Glutamatergic neuron (in vitro differentiated cells): ENCODE results near the gene TMEM127. TPM values are rescaled to one million over a fixed set of nuclear protein-coding genes. Genes with fewer than 3 reads are reported as not detected.

Source experiments
- DNase-seq: peaks from one replicate; pipeline ENCODE4 v3.0.0; 2022
- H3K27ac Mint-ChIP-seq: one replicate; pipeline ENCODE4 v1.8.0; 2020; ENCODE audit warnings: mild to moderate bottlenecking, mixed read lengths, inconsistent platforms; ENCODE audit not compliant: unreplicated experiment
- H3K27me3 Mint-ChIP-seq: one replicate; pipeline ENCODE4 v1.8.0; 2020; ENCODE audit warnings: mild to moderate bottlenecking, moderate library complexity, mixed read lengths, inconsistent platforms; ENCODE audit not compliant: unreplicated experiment
- H3K36me3 Mint-ChIP-seq: one replicate; pipeline ENCODE4 v1.8.0; 2020; ENCODE audit warnings: mild to moderate bottlenecking, mixed read lengths, inconsistent platforms; ENCODE audit not compliant: unreplicated experiment
- H3K4me1 Mint-ChIP-seq: one replicate; pipeline ENCODE4 v1.8.0; 2020; ENCODE audit warnings: mild to moderate bottlenecking, low read depth, mixed read lengths, inconsistent platforms; ENCODE audit not compliant: unreplicated experiment
- H3K4me3 Mint-ChIP-seq: one replicate; pipeline ENCODE4 v1.8.0; 2020; ENCODE audit warnings: mild to moderate bottlenecking, mixed read lengths, inconsistent platforms; ENCODE audit not compliant: unreplicated experiment
- H3K9me3 Mint-ChIP-seq: one replicate; pipeline ENCODE4 v1.8.0; 2020; ENCODE audit warnings: mild to moderate bottlenecking, moderate library complexity, mixed read lengths, inconsistent platforms; ENCODE audit not compliant: unreplicated experiment
- CTCF ChIP-seq: fragments of 200-600 bp; sonication (generic); IDR thresholded peaks from one replicate; pipeline ENCODE4 v1.5.0; 2021; ENCODE audit not compliant: partially characterized antibody, unreplicated experiment
- total RNA-seq: library from RNA; stranded (reverse); fragmentation: NEBNext Ultra II Directional; extraction: Animal tissue kit (Norgen Biotek cat#: 25700); gene quantifications from one replicate; pipeline ENCODE4 v1.2.1, GENCODE V29; 2021; ENCODE audit not compliant: unreplicated experiment

TMEM127 gene
- total RNA-seq, 1 donor from 2014 or later, result 32.5 TPM

GRCh38 chr2:96264086-96264485, 1.7 kb downstream of the TMEM127 start:
- Mint-ChIP-seq H3K9me3 (peaks cover 12% of the 10 kb centered on the region), H3K27ac (no peak overlapping the region), H3K4me3 (peak overlapping the region; percentile 93), H3K4me1 (peaks cover 26% of the 10 kb centered on the region), H3K27me3 (peaks cover 9% of the 10 kb centered on the region), H3K36me3 (no peaks in the 10 kb centered on the region)
- no peak for DNase-seq
- no peak for TF ChIP-seq CTCF

- Mint-ChIP-seq H3K9me3 (peaks cover 15% of the 10 kb centered on the region), H3K4me3 (no peak overlapping the region), H3K36me3 (no peaks in the 10 kb centered on the region), H3K4me1 (peaks cover 37% of the 10 kb centered on the region), H3K27ac (peak overlapping the region; percentile 44), H3K27me3 (peaks cover 10% of the 10 kb centered on the region)
- TF ChIP-seq CTCF, result no peak
- DNase-seq, result no peak
Observed at GRCh38 chr2:96262306-96262705, 3.5 kb downstream of the TMEM127 start.

GRCh38 chr2:96261328-96262003, 4.3 kb downstream of the TMEM127 start:
- Mint-ChIP-seq H3K4me3 (no peak overlapping the region), H3K4me1 (peaks cover 37% of the 10 kb centered on the region), H3K27ac (no peak overlapping the region), H3K9me3 (peaks cover 15% of the 10 kb centered on the region), H3K27me3 (peaks cover 10% of the 10 kb centered on the region), H3K36me3 (no peaks in the 10 kb centered on the region)
- TF ChIP-seq CTCF, result no peak
- DNase-seq, result no peak

- Mint-ChIP-seq H3K36me3 (no peaks in the 10 kb centered on the region), H3K27ac (peak overlapping the region; percentile 71), H3K4me1 (peaks cover 37% of the 10 kb centered on the region), H3K4me3 (peak overlapping the region; percentile 72), H3K27me3 (peaks cover 10% of the 10 kb centered on the region), H3K9me3 (peaks cover 15% of the 10 kb centered on the region)
- no peak for TF ChIP-seq CTCF
- peak; percentile 55 for DNase-seq
Observed at GRCh38 chr2:96260387-96261260, 5.2 kb downstream of the TMEM127 start.

GRCh38 chr2:96259497-96259921, 6.3 kb downstream of the TMEM127 start:
- DNase-seq, result peak; percentile 32
- no peak for TF ChIP-seq CTCF
- Mint-ChIP-seq H3K4me1 (peaks cover 35% of the 10 kb centered on the region), H3K36me3 (peaks cover 4% of the 10 kb centered on the region), H3K27me3 (peaks cover 10% of the 10 kb centered on the region), H3K4me3 (peak overlapping the region; percentile 16), H3K9me3 (peaks cover 14% of the 10 kb centered on the region), H3K27ac (peak overlapping the region; percentile 67)
